Ramos (cell line): ENCODE results near the gene EAF1.
"Not testable (repeated sequence)": the region's sequence is repeated elsewhere in the genome, so short reads cannot be mapped to it uniquely, and the experiment has no call there.

Experiments
- in situ Hi-C: fragments of 300-500 bp; cut with MboI; formaldehyde crosslinking; loops from one replicate; pipeline ENCODE4 v1.14.3; 2022; ENCODE audit warnings: low sequenced_read_pairs; ENCODE audit not compliant: unreplicated experiment

The EAF1 gene

DNA sequence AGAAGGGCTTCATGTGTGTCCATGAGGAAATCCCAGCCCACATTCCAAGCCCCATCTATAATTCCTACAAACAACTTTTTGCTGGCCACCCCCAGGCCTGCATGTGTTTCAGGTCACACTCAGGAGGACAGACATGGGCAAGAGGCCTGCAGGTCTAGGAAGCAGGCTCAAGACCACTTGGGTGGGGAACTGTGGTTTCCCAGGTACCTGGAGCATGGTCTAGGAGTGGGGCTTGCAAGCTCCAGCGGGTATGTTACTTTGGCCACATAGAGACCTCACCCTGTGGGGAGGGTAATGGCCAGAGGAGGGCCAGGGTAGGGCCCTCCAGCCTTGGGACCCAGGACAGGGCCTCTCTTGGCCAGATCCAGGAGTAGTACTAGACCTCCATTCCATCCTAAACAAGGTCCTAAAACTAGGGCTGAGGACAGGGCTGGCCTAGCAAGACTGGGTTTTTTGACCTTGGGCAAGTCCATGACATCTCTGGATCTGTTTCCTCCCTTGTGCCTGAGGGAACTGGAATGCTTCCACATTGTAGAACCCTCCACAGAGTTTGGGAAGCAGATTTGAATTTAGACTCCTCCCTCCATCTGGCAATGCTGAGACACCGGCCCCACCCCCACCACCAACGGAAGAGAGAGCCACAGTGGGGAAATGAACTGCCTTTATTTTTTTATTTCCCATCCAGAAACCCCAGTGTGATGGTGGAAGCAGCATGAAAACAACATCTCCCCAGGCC, 22.3 kb downstream of the EAF1 start:
- in situ Hi-C loops: no loop called here

DNA sequence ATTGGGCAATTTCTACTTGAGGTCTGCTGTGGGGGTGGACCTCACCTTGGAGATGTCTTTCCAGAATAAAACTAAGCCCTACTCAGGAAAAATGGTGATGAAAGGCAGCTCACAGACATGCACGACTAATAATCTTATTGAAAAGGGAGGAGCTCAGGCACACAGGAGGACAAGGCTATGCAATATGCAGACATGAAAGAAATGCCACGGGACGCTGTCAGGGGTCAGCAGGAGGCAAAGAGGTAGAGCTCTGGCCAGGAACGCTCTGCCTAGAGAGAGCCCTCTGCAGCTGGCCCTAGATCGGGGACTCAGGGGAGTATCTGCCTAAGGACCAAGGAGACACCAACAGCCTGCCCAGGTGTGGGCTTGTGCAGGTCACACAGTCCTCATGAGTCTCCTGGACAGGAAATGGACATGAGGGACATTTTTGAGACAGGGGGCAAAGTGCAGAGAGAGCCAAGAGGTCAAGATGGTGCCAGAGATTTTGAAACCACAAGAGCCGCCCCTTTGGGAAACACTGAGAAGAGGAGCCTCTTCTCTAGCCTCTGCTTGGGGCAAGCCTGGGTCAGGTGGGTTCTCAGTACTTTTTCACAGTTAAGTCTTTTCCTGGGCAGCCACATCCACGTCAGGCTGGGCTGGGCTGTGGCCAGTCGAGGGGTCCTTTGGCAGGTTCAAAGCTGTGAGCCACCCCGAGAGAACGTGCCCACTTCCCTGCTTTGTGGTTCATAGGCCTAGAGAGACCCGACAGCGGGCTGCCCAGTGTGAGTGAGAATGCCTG, 23.2 kb downstream of the EAF1 start:
- in situ Hi-C loops: no loop called here

DNA sequence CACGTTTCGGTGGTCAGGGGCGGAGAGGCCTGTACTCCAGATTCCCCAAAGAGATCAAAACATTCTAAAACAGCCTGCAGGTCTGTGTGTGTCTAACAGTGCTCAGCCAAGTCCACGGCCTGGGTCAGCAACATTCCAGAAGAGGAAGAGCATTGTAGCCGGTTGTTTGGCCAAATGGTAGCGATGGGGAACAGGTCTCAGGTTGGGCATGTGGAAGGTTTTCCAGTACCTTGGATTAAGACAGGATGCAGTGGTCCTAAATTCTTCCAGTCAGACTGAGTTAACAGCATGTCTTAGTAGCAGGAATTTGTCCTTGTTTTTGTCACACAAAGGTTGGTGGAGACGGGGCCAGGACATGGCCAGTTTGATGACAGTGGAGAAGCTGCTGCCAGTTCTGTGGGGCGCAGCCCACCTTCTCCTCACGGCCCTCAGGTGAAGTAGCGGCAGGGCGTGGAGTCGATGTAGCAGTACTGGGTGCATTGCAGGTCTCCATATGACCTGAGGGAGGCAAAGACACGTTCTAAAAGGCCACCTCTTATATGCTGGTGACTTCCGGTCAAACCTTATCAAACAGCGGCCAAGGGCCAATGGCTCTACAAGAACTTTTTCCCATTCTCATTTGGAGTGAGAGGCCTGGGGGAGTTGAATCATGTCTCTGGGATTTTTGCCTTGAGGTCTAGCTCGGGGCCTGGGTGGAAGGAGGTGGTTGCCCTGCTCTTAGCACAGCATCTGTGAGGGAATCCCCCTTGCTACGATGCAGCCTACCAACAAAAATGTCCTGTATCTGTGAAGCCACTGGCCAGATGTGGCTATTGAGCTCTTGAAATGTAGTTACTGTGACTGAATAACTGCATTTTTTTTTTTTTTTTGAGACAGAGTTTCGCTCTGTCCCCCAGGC, 24.1 kb downstream of the EAF1 start:
- in situ Hi-C loops: no loop called here

DNA sequence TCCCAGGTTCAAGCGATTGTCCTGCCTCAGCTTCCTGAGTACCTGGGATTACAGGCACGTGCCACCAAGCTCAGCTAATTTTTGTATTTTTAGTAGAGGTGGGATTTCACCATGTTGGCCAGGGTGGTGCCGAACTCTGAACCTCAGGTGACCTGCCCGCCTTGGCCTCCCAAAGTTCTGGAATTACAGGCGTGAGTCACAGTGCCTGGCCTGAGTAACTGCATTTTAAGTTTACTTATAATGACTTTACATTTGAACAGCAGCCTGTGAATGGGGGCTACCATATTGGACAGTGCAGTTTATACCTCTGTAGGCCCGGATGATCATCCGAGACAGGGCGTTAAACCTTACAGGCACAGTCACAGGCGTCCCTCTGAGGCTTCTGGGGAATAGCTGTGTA, 24.8 kb downstream of the EAF1 start:
- in situ Hi-C loops: no loop called here

DNA sequence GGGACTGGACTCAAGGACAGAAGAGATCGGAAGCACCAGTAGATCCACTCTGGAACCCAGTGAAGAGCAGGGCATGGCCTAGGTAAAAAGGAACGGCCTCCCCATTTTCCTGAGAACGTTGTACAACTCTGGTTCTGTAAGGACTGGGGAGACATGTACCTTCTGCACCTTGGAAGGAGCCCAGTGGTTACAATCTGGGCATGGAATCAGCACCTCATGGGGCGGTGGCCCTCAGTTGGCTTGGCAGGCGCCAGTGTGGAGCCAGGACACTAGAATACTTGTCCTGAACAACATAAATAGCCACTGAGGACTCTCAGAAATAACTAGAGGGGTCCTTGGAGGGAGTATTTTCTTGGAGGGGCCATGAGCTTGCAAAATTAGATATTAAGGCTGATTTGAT, 25.6 kb downstream of the EAF1 start:
- in situ Hi-C loops: no loop called here

DNA sequence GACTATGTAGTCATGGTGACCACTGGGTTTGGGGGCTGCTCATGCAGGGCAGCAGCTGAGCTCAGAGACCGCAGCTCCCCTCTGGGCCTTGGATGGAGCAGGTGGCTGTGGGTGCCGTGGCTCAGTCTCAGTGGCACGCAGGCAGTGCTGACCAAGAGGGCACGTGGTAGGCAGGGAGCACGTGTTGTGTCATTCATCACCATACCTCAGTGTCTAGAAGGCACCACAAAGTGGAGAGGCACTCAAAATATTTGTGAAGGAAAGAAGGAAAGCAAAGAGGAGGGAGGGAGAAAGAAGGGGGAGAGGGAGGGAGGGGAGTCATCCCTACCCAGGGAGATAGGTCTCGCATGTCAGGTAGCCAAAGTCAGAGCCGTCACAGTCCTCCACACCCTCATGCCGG, 26.1 kb downstream of the EAF1 start:
- in situ Hi-C loops: no loop called here

DNA sequence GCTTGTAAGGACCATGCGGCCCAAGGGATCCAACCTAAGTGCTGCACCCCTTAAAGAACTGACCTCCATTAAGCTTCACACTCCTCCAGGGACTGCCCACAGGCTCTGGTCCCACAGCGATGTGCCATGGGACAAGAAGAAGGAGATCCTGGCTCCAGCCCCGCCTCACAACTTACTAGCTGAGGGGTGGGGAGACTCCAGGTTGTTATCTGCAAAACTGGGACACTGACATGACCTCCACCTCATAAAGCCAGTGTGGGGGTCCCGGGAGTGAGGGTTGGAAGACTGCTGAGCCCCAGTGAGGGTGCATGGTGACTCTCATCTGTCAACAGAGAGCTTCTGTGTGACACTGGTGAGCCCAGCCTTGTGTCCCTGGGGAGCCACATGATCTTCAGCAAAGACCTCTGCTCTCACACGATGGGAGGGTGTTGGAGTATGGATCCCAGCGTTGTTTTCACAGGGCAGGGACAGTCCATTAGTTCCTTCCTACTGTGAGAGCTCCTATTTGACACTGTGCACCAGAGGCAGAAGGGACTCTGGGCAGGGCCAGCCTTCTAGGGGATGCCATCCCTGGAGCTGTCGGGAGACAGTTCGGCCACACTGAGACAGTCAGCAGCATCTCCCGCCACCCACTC, 26.7 kb downstream of the EAF1 start:
- in situ Hi-C loops: no loop called here

DNA sequence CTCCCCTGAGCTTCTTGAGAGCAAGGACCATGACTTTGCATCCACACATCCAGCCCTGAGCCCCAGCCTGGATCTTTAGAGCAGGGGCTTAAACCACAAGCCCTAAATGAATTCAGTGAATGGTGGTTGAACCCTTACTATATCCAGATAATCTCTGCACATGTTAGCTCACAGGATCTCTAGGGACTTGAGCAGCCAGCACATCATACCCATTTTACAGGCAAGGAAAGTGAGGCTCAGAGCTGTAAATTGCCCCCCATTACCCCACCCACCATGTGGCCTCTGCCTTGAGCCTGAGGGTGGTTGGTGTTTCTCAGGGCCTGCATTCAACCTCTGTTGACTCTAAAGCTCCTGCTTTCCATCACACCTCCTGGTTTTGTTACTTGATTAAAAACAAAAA, 27.6 kb downstream of the EAF1 start:
- in situ Hi-C loops: no loop called here

DNA sequence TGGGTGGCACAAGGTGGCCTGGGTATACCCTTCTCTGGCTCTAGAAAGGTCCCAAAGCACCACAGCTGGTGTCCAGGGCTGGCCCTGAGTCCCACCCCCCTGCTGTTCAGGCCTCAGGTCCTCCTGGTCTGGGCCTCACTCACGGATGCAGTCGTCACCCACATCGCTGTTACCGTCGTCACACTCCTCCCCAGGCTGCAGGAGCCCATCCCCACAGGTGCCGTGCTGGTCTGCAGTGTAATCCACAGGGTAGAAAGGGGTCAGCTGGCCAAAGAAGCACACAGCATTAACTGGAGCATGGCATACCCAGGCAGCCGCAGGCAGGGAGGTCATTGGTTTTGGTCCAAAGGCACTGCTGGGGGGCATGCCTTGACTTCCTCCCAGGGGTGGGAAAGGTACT, 28.4 kb downstream of the EAF1 start:
- in situ Hi-C loops: no loop called here

DNA sequence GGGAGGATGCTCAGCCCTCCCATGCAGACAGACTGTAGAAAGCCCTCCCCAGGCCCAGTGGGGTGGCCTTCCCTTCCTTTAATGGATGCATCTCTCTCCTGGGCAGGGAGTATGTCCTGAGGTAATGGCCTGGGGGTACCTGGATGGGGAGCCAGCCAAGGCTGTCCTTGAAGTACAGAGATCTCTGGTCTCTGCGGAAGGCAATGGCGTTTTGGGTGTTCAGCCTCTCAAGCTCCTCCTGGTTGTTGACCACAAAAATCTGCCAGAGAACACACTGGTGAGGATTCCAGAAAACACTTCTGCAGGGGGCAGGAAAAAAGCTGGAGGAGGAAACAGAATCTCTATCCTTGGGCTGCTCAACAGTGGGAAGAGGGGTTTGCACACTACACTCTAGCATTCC, 28.9 kb downstream of the EAF1 start:
- in situ Hi-C loops: no loop called here

DNA sequence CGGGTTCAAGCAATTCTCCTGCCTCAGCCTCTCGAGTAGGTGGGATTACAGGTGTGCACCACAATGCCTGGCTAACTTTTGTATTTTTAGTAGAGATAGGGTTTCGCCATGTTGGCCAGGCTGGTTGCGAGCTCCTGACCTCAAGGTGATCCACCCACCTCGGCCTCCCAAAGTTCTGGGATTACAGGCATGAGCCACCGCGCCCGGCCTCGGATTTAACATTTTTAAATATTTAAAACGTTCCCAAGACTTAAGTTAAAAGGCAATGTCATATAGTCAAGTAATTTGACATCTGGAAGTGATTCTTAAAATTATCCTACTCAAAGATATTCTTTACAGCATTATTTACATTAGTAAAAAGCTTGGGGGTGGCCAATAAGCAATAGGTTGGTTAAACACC, 29.5 kb downstream of the EAF1 start:
- in situ Hi-C loops: not testable (repeated sequence)

DNA sequence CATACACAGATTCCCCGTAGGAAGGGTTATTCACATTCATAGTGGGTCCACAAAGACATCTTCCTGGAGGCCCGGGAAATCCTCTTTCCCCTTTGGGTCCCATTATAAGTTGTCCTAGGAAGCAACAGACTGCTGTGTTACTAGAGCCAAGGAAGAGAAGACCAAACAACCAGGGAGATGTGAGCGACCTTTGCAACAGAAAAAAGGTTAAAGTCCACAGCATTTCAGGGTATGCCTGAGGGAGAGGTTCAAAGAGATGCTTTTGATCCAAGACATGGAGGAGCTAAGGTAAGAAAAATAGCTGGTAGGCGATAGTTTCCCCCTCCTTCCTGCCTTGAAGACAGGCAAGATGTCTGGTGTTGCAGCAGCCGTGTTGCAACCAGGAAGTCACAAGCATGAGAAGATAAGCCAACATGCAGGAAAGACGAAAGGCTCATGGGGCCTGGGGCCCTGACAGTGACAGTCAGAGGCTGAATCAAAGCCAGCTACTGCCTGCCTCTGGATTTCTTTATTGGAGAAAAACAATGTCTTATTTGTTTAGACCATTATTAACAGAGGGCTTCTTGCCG, 30.9 kb downstream of the EAF1 start:
- in situ Hi-C loops: no loop called here

DNA sequence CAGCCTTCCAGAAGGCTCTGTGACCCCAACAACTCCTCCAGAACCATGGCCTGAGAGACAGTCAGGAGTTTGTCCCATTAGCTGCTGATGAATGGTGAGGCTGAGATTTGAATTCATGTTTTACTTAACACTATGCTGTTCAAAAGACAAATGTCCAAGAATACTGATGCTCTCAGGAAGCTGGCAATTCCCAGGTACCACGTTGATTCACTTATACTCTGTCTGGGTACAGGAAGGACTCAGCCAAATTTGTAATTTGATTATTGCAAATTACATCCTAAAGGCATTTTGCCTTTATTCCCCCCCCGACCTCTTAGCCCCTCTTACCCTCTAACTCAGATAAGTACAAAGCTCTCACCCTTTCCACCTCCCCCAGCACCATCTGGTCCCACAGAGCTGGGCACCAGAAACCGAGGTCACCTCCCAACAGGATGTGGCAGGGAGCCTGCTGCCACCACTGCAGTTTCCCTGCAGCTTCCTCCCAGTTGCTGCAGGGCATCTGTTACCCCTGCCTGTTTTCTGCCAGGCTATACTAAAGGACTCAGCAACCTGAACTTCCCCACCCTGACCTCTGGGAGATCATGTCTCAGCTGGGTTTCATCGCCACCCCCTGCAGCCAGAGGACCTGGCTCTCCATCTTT, 33.6 kb downstream of the EAF1 start:
- in situ Hi-C loops: no loop called here

DNA sequence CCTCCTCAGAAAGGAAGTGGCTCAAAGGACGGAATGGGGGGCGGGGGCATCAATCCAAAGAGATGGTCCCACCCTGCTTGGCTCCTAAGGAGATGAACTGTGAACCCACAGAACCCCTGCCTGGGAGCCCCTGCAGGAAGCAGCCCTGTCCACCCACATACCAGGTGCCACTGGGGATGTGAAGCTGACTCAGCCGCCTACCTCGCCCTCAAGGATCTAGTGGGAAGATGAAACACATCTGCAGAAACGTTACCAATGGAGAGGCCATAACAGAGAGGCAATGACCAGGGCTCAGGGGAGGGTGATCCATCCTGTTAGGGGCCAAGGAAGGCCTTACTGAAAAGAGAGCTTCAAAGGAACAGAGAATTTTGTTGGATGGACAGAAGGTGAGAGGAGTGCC, 35.1 kb downstream of the EAF1 start:
- in situ Hi-C loops: no loop called here

DNA sequence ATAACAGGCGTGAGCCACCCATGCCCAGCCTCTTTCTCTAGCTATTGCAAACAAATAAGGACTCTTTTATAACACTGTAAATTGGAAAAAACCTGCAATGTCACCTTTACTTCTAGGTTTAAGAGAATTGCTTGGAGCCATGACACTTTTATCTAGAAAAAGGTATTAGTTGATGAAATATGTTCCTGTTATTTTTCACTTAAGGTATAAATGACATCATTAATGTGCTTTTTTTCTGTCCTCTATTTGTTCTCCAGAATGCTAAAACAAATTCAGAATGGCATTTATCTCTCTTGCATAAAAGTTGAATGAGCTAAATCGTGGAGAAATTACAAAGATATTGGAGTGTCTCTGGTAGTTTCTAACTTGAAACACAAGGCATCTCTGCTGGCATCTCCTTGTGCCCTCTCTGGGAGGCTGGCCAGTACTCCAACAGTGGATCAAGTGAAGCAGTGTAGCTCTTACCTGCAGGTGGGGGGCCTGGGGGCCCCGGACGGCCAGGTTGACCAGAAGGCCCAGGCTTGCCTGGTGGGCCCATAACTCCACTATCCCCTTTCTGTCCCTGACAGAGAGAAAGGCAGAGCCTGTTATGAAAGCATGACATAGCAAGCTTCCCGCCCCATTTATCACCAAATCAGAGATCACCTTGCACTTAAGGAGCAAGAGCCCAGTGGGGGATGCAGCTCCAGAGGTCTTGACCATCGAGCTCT, 38.6 kb downstream of the EAF1 start:
- in situ Hi-C loops: no loop called here

DNA sequence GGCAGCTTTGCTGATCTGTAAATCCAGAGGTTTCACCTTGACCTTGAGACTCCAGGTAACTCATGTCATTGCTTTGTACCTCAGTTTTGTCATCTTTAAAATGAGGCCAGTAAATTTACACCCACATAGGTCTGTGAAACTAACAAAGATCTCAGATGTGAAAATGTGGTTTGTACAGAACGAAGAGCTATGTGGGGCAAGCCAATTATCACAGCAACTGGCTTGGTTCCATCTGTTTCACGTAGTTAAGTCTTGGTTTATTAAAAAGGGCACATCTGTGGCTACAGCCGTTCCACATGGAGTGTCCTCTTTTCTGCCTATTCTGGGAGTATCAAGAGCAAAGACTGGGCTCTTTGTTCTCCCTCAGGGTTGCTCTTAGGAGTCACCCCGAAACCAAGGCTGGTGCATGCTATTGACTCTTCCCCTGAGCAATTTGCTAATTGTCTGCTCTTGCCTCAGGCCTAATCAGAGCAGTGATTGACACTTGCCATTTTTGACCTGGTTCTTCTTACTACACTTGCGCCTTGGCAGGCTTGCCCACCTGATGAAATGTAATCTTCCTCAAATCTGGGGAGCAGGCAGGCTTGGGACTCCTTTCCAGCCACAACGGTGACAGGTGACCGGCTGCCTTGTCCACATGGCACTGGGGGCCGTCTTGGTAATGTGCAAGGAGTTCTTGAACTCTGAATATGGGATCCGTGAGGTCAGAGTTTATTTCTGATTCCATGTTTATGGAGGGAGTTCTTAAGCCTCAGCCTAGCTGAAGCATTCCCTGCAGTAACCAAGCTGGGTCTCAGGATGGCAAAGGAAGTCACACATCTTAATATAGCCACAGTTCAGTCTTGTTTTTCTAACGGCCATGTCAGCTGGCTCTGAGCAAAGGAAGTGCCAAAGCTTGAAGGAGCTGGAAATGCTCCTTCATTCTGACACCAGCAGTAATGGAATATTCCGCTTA, 40.1 kb downstream of the EAF1 start:
- in situ Hi-C loops: no loop called here

DNA sequence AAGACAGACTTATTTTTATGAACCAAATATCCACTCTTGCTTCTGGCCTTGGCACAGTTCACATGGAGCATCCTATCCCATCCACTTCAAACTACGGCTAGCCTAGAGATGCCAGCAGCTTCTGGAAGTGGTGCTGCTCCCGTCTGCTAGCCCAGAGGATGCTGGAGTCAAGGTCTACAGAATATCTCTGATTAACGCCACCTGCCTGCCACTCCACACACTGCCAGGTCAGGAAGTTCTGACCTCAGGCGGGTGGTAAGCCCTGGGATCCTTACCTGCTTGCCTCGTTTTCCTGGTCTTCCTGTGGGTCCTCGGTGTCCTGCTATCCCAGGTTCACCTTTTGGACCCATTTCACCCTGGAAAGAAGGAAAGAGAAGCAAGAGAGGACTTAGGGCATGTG, 42.9 kb downstream of the EAF1 start:
- in situ Hi-C loops: no loop called here

DNA sequence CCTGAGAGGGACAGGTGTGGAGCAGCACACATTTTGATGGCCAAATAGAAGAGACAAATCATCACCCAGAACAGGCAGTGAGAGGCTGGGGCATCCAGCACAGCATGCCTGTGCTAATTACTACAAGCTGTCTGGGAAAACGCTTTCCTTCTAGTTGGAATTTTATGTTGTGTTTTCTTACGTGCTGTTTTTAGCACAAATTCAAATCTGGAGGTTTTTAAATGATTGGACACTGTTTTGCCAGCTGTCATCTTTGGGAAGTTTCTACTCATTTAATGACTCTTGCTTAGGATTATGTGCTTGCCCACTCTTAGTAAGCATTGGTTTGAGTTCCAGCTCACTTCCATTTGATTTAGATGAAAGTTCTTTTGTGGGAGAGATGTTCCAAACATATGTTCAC, 43.5 kb downstream of the EAF1 start:
- in situ Hi-C loops: no loop called here
